GM19240 (cell line): ENCODE data around the gene CAMTA1.

ENCODE experiments used
- DNase-seq: peaks from one replicate; pipeline ENCODE4 v3.0.0; 2011; ENCODE audit warnings: low spot score; ENCODE audit not compliant: insufficient read length

Gene CAMTA1

GRCh38 chr1:6971699-6972098 lies 186.4 kb downstream of the CAMTA1 start:
- no peak for DNase-seq

GRCh38 chr1:6972399-6972798 lies 187.1 kb downstream of the CAMTA1 start:
- no peak for DNase-seq

- no peak for DNase-seq
These were observed 190.2 kb downstream of the CAMTA1 start for GRCh38 chr1:6975331-6976043.

- DNase-seq = no peak
These were observed 190.8 kb downstream of the CAMTA1 start for GRCh38 chr1:6976044-6976375.

- no peak for DNase-seq
These were observed 193.9 kb downstream of the CAMTA1 start for GRCh38 chr1:6979003-6979613.

GRCh38 chr1:6981595-6981994 lies 196.3 kb downstream of the CAMTA1 start:
- no peak for DNase-seq

GRCh38 chr1:6982443-6982842 lies 197.2 kb downstream of the CAMTA1 start:
- DNase-seq = no peak

- no peak for DNase-seq
These were observed 197.6 kb downstream of the CAMTA1 start for GRCh38 chr1:6982860-6983259.

GRCh38 chr1:6984536-6984935 lies 199.3 kb downstream of the CAMTA1 start:
- DNase-seq = no peak

- DNase-seq = no peak
These were observed 199.7 kb downstream of the CAMTA1 start for GRCh38 chr1:6984986-6985385.

GRCh38 chr1:6985549-6986276 lies 200.5 kb downstream of the CAMTA1 start:
- no peak for DNase-seq

GRCh38 chr1:6986281-6986680 lies 201.0 kb downstream of the CAMTA1 start:
- no peak for DNase-seq

GRCh38 chr1:6987940-6988339 lies 202.7 kb downstream of the CAMTA1 start:
- no peak for DNase-seq

- DNase-seq = no peak
These were observed 203.5 kb downstream of the CAMTA1 start for GRCh38 chr1:6988796-6989195.

- no peak for DNase-seq
These were observed 204.2 kb downstream of the CAMTA1 start for GRCh38 chr1:6989212-6990159.

- no peak for DNase-seq
These were observed 206.0 kb downstream of the CAMTA1 start for GRCh38 chr1:6991266-6991665.

GRCh38 chr1:6995789-6996188 lies 210.5 kb downstream of the CAMTA1 start:
- no peak for DNase-seq

GRCh38 chr1:6996371-6996770 lies 211.1 kb downstream of the CAMTA1 start:
- DNase-seq = peak; percentile 14

GRCh38 chr1:6996866-6997265 lies 211.6 kb downstream of the CAMTA1 start:
- no peak for DNase-seq

GRCh38 chr1:6998267-6998666 lies 213.0 kb downstream of the CAMTA1 start:
- DNase-seq = no peak

- DNase-seq = no peak
These were observed 214.6 kb downstream of the CAMTA1 start for GRCh38 chr1:6999826-7000225.

- DNase-seq = no peak
These were observed 215.5 kb downstream of the CAMTA1 start for GRCh38 chr1:7000720-7001119.
